Liver (tissue), 3 donors: ENCODE data around the gene ARFGAP3.

Experiments used
- EGR1 ChIP-seq, 2 donors: IDR thresholded peaks; 2 replicates each; pipeline ENCODE4 v1.6.1; 2016 to 2018; ENCODE audit warnings: antibody characterized with exemption in 2 of 2, low read depth in 2 of 2
- GABPA ChIP-seq, 2 donors: IDR thresholded peaks in 1 of 2; conservative IDR thresholded peaks in 1 of 2; 2 replicates each; pipeline ENCODE4 v1.6.1; 2016; ENCODE audit warnings: antibody characterized with exemption in 2 of 2, mild to moderate bottlenecking in 1 of 2, moderate library complexity in 1 of 2
- JUND ChIP-seq, 2 donors: IDR thresholded peaks; 2 replicates each; pipeline ENCODE4 v1.6.1; 2016; ENCODE audit warnings: antibody characterized with exemption in 2 of 2
- RAD21 ChIP-seq, 2 donors: IDR thresholded peaks; 2 replicates each; pipeline ENCODE4 v1.6.1; 2016; ENCODE audit warnings: antibody characterized with exemption in 2 of 2, mild to moderate bottlenecking in 2 of 2
- SP1 ChIP-seq: IDR thresholded peaks from 2 replicates; pipeline ENCODE4 v1.6.1; 2018; ENCODE audit warnings: antibody characterized with exemption, mild to moderate bottlenecking
- TAF1 ChIP-seq: conservative IDR thresholded peaks from 2 replicates; pipeline ENCODE4 v1.6.1; 2016; ENCODE audit warnings: antibody characterized with exemption, mild to moderate bottlenecking
- YY1 ChIP-seq: IDR thresholded peaks from 2 replicates; pipeline ENCODE4 v1.6.1; 2016; ENCODE audit warnings: antibody characterized with exemption, mild to moderate bottlenecking
- TF ChIP-seq, protein P1 (sequence below): fragments of 150-350 bp; IDR thresholded peaks from 2 replicates; pipeline ENCODE4 v1.5.1; 2017; ENCODE audit warnings: improper control_type of control experiment, low read depth, low read length; ENCODE audit not compliant: missing input control
- TF ChIP-seq, protein P2 (sequence below): IDR thresholded peaks from 2 replicates; pipeline ENCODE4 v1.6.1; 2016; ENCODE audit warnings: antibody characterized with exemption
- TF ChIP-seq, protein P3 (sequence below): IDR thresholded peaks from 2 replicates; pipeline ENCODE4 v1.6.1; 2016; ENCODE audit warnings: antibody characterized with exemption
- TF ChIP-seq, protein P4 (sequence below): IDR thresholded peaks from 2 replicates; pipeline ENCODE4 v1.6.1; 2016; ENCODE audit warnings: antibody characterized with exemption, mild to moderate bottlenecking
- TF ChIP-seq, protein P5 (sequence below): IDR thresholded peaks from 2 replicates; pipeline ENCODE4 v1.6.1; 2016; ENCODE audit warnings: antibody characterized with exemption
- donor health status: healthy.
- donor health status: healthy.

DNA sequence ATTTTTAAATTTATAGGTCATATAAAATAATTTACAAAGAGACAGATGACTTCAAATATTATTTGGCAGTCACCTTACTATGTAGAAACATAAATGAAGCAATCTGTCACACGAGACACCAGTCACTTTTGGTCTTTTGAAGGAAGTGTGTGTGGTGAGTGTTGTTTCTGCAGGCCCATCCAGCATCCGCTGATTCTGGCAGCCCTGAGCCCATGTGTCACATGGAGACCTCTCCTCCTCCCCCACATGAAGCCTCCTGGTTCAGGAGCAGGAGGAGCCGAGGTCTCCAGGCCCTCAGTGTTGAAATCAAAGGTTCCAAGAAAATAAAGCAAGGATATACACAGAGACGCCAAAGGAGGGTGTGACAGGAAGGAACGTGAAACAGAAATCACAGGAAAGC, 60.1 kb downstream of the ARFGAP3 start:
- TF ChIP-seq SP1 (no peak), YY1 (no peak), RAD21 (IDR thresholded peaks at IDR 0.05) (no peak), EGR1 (IDR thresholded peaks at IDR 0.05; ENCODE audit: low read depth in 2 of 2) (no peak), GABPA (IDR thresholded peaks at IDR 0.05 in 1 of 2, conservative IDR thresholded peaks at IDR 0.05 in 1 of 2) (no peak), TAF1 (no peak), JUND (IDR thresholded peaks at IDR 0.05) (no peak)
- TF ChIP-seq, protein P1, sequence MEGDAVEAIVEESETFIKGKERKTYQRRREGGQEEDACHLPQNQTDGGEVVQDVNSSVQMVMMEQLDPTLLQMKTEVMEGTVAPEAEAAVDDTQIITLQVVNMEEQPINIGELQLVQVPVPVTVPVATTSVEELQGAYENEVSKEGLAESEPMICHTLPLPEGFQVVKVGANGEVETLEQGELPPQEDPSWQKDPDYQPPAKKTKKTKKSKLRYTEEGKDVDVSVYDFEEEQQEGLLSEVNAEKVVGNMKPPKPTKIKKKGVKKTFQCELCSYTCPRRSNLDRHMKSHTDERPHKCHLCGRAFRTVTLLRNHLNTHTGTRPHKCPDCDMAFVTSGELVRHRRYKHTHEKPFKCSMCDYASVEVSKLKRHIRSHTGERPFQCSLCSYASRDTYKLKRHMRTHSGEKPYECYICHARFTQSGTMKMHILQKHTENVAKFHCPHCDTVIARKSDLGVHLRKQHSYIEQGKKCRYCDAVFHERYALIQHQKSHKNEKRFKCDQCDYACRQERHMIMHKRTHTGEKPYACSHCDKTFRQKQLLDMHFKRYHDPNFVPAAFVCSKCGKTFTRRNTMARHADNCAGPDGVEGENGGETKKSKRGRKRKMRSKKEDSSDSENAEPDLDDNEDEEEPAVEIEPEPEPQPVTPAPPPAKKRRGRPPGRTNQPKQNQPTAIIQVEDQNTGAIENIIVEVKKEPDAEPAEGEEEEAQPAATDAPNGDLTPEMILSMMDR, result no peak
- TF ChIP-seq, protein P2, sequence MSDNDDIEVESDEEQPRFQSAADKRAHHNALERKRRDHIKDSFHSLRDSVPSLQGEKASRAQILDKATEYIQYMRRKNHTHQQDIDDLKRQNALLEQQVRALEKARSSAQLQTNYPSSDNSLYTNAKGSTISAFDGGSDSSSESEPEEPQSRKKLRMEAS, result no peak
- TF ChIP-seq, protein P3, sequence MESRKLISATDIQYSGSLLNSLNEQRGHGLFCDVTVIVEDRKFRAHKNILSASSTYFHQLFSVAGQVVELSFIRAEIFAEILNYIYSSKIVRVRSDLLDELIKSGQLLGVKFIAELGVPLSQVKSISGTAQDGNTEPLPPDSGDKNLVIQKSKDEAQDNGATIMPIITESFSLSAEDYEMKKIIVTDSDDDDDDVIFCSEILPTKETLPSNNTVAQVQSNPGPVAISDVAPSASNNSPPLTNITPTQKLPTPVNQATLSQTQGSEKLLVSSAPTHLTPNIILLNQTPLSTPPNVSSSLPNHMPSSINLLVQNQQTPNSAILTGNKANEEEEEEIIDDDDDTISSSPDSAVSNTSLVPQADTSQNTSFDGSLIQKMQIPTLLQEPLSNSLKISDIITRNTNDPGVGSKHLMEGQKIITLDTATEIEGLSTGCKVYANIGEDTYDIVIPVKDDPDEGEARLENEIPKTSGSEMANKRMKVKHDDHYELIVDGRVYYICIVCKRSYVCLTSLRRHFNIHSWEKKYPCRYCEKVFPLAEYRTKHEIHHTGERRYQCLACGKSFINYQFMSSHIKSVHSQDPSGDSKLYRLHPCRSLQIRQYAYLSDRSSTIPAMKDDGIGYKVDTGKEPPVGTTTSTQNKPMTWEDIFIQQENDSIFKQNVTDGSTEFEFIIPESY, result no peak
- TF ChIP-seq, protein P4, sequence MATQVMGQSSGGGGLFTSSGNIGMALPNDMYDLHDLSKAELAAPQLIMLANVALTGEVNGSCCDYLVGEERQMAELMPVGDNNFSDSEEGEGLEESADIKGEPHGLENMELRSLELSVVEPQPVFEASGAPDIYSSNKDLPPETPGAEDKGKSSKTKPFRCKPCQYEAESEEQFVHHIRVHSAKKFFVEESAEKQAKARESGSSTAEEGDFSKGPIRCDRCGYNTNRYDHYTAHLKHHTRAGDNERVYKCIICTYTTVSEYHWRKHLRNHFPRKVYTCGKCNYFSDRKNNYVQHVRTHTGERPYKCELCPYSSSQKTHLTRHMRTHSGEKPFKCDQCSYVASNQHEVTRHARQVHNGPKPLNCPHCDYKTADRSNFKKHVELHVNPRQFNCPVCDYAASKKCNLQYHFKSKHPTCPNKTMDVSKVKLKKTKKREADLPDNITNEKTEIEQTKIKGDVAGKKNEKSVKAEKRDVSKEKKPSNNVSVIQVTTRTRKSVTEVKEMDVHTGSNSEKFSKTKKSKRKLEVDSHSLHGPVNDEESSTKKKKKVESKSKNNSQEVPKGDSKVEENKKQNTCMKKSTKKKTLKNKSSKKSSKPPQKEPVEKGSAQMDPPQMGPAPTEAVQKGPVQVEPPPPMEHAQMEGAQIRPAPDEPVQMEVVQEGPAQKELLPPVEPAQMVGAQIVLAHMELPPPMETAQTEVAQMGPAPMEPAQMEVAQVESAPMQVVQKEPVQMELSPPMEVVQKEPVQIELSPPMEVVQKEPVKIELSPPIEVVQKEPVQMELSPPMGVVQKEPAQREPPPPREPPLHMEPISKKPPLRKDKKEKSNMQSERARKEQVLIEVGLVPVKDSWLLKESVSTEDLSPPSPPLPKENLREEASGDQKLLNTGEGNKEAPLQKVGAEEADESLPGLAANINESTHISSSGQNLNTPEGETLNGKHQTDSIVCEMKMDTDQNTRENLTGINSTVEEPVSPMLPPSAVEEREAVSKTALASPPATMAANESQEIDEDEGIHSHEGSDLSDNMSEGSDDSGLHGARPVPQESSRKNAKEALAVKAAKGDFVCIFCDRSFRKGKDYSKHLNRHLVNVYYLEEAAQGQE, result no peak
- TF ChIP-seq, protein P5, sequence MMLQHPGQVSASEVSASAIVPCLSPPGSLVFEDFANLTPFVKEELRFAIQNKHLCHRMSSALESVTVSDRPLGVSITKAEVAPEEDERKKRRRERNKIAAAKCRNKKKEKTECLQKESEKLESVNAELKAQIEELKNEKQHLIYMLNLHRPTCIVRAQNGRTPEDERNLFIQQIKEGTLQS, result no peak
